GM23248 (cell line): Measurements from ENCODE around the gene AQP12A.

ENCODE experiments used
- EZH2 ChIP-seq: fragments of 200-600 bp; sonication (generic); IDR thresholded peaks from 2 replicates; pipeline ENCODE4 v1.6.1; 2018; ENCODE audit warnings: antibody characterized with exemption, mild to moderate bottlenecking; ENCODE audit not compliant: insufficient read depth, poor library complexity, severe bottlenecking
- EZH2phosphoT487 ChIP-seq: fragments of 200-600 bp; sonication (generic); IDR thresholded peaks from 2 replicates; pipeline ENCODE4 v1.6.1; 2018; ENCODE audit warnings: antibody characterized with exemption, moderate library complexity, mild to moderate bottlenecking, low read depth; ENCODE audit not compliant: insufficient read depth

DNA sequence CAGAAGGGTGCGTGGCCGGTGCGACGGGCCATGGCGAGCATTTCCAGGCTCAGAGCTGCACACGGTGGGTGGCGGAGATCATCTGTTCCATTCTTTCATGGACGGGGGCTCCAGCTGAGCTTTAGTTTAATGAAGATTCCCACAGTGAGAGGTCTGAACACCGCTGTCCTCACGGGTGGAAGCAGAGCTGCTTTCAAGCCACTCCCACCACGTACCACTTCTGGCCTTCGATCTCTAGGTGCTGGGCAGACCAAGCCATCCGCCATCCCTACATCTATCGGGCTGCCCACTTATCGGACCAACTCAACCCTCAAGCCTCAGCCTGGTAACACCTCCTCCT is 47.9 kb upstream of the AQP12A start:
- no peak for TF ChIP-seq EZH2
- TF ChIP-seq EZH2phosphoT487 = no peak
